DMS153 treated with DMSO at 0.1 percent for 48 hours (cell line): ENCODE data around the gene AGFG1.

Experiments used
- DNase-seq: peaks from one replicate; lab custom pipeline; 2025; ENCODE audit not compliant: unreplicated experiment; lab: John Stamatoyannopoulos, UW

The AGFG1 gene

DNA sequence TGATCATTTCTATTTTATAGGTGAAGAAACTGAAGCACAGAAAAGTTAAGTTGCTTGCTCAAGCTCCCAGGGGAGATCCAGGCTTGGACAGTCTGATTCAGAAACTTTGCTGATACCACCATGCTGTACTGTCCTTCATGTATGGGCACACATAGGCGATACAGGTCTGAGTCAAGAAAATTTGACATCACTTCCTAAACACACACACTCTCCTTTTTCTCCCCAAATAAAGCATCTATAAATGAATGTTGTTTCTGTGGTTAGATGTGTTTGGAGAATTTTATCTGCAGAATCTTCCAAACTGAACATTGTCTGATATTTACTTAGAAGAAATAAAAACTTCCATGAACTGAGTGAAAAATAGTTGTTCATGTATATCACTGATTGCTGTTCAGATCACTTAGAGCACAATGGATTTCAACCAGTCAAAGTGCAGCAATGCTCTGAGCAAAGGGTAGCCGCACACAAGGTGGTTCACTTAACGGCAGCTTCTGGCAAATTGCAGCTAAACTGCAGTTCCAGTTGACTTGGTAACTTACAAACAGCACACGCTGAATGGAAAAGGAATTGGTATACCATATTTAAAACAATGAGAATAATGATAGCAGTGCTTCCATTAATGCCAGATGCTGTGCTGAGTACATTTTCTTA, 10.0 kb upstream of the AGFG1 start:
- no peak for DNase-seq

DNA sequence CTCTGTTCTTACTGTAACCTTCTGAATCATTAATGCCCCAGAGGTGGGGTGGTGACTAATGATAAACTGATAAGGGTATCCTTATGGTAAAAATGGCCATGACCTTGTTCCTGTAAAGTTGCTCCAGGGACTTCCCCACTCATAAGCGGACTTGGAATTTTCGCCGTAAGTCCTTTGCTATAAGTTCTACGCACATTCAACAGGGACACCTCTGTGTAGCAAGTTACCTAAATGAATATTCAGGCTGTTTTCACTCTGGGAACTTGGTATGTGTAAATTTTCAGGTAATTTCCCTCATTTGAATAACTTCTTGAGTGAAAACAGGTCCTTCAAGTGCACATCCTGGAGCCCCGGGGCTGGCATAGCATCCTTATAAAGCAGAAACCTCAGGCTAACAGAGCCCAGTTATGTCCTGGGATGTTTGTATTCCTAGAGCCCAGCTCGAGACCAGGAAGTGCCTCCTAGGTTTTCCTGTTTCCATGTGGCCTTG, 9.4 kb upstream of the AGFG1 start:
- no peak for DNase-seq

- no peak for DNase-seq
These were observed 8.7 kb upstream of the AGFG1 start for GRCh38 chr2:227462972-227463931.

DNA sequence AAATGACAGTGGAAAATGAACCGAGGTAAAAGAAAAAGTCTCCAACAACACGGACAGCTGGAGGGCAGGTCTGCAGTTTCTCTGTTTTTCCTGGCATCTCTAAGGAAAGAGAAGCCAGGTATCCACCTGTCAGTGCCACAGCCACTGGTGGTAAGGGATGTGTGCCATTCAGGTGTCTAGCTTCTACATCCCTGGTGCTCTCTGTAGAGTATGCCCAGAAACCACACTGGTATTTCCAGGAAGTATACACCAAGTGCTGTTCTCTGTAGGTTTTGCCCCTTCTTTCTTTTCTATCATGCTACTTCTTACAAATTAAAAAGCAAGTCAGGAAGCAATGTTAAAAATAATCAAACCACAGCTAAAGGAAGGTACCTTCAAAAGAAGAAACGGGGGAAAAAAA, 7.6 kb upstream of the AGFG1 start:
- no peak for DNase-seq

GRCh38 chr2:227464851-227465250, 7.1 kb upstream of the AGFG1 start:
- DNase-seq, result no peak

- DNase-seq, result no peak
These were observed 4.9 kb upstream of the AGFG1 start for GRCh38 chr2:227466887-227467600.

GRCh38 chr2:227471412-227471811, 544 bp upstream of the AGFG1 start:
- DNase-seq, result no peak

DNA sequence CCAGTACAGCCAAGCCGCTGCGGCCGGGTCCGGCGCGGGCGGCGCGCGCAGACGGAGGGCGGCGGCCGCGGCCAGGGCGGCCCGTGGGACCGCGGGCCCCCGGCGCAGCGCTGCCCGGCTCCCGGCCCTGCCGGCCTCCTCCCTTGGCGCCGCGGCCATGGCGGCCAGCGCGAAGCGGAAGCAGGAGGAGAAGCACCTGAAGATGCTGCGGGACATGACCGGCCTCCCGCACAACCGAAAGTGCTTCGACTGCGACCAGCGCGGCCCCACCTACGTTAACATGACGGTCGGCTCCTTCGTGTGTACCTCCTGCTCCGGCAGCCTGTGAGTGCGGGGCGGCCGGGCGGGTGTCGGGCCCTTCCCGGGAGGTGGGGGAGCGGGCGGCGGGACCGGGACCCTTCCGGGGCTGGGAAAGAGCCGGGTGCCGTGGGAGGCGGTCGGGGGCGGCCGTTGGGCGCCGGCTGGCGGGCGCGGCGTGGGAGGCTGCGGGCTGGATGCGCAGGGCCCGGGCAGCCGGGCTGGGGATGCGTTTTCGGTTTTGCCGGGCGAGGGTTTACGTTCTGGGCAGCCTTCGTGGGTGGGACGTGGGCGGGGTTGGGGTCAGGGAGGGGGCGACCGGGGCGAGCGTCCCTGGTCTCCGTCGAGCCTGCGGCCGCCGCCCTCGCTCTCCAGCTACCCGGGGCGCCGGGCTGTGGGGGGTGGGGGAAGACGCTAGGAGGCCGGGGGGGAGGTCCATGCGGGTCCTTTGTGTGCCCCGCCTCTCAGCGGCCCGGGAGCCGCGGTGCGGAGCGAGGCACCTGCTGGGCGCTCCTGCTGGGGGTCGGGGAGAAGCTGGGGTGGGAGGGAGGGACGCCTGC, 537 bp downstream of the AGFG1 start:
- no peak for DNase-seq

DNA sequence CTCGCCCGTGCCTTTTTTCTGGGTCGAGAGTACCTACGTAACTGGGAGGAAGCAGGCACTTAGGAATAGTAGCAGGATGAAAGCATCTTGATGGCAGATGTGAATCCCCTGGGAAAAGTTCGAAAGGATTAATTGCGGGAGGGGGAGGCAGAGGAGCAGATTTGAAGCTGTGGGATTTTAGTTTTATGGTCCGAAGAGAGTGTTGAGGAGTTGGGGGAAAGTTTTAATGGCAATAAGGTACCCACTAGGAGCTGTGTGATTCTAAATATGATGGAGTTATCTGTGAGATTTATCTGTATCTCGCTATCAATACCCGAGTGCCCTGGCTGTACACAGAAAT, 1.1 kb downstream of the AGFG1 start:
- DNase-seq, result no peak

- no peak for DNase-seq
These were observed 1.9 kb downstream of the AGFG1 start for GRCh38 chr2:227473806-227474205.

GRCh38 chr2:227474410-227474809, 2.5 kb downstream of the AGFG1 start:
- no peak for DNase-seq

DNA sequence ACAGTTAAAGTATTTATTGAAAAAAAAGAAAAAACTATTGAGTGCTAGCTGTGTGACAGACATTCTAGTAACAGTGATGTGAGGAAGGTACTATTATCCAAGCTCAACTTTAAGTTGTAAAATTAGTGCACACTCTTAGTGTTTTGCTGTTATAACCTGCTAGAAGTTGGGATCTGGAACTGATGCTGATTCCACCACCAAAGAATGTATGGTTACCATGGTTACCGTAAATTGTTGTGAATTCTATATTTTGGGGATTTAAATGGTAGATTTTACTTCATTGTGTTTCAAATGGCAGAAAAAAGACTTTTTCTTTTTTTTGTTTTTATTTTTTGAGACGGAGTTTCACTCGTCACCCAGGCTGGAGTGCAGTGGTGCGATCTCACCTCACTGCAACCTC, 5.3 kb downstream of the AGFG1 start:
- no peak for DNase-seq

GRCh38 chr2:227479865-227480475, 8.0 kb downstream of the AGFG1 start:
- no peak for DNase-seq

GRCh38 chr2:227480528-227480927, 8.6 kb downstream of the AGFG1 start:
- DNase-seq, result no peak

DNA sequence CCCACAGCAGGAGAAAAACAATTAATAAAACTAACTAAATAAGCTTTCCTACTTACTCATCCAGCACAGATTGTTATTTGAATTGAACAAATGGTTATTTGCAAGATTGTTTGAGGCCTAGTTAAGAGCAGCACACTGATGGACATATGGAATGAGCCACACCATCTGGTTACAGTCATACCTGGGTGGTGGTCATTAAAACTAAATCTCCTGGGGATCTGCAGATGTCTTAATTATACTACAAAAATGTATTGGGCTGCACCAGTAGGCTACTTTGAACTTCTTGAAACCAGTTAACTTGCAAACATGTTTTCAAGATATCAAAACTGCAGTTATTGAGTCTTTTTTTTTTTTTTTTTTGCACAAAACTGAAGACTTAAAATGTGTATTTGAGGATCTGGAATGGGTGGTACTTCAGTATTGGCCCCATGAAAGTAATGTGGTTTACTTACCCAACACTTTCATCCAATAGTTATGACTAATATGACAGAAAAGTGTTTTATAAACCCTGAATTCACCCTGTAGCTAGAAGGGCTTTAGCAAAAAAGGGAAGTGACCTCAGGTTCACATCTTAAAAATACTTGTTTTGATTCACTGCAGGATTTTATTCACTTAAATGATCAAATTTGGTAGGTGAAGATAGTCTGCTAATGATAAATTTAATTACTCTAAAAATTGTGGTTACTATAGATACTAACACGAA, 10.8 kb downstream of the AGFG1 start:
- DNase-seq, result no peak

GRCh38 chr2:227485429-227485828, 13.5 kb downstream of the AGFG1 start:
- DNase-seq, result no peak

DNA sequence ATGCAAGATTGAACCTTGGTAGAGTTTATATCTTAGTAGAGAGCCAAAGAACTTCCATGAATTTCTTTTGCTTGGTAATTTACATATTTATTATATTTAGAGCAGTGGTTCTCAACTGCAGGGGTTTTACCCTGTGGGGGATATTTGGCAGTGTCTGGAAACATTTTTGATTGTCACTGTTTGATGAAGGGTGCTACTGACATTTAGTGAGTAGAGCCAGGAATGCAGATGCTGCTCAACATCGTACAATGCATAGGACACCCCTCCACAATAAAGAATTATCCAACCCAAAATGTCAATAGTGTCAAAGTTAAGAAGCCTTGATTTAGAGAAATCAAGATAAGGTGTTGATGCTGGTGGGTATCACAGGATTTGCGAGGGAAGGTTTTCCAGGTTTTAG, 14.7 kb downstream of the AGFG1 start:
- DNase-seq, result no peak

- no peak for DNase-seq
These were observed 16.1 kb downstream of the AGFG1 start for GRCh38 chr2:227488045-227488444.

DNA sequence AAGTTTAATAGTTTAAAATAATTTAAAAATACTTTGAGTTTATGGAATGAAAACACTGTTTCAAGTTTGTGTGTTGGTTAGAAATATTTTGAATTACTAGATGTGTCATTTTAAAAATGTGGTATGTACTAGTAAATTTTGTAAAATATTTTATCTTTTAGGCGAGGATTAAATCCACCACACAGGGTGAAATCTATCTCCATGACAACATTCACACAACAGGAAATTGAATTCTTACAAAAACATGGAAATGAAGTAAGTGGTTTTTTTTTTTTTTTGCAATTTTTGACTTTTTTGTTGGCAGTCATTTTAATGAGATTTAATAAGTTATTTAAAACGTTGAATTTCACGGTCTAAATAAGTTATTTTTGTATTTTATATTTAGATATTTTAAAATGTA, 19.4 kb downstream of the AGFG1 start:
- DNase-seq, result no peak

DNA sequence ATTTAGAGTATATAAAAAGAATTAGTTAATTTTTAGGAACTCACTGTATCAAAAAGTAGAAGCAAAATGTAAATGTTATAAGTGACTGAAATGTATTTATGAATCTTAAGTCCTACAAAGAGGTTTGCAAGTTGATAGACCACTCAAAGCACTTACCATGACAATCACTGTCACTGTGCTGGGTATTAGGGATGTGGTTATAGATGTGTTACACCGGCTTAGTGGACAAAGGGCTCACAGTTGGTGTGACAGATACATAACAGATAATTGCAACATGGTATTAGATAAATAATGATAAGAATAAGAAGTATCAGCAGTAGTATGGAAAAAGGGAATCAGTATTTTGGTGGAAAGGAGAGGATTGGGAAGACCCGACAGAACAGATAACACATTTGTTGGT, 21.6 kb downstream of the AGFG1 start:
- DNase-seq, result no peak
